Measurements from ENCODE around the gene ABCC6.

DNA sequence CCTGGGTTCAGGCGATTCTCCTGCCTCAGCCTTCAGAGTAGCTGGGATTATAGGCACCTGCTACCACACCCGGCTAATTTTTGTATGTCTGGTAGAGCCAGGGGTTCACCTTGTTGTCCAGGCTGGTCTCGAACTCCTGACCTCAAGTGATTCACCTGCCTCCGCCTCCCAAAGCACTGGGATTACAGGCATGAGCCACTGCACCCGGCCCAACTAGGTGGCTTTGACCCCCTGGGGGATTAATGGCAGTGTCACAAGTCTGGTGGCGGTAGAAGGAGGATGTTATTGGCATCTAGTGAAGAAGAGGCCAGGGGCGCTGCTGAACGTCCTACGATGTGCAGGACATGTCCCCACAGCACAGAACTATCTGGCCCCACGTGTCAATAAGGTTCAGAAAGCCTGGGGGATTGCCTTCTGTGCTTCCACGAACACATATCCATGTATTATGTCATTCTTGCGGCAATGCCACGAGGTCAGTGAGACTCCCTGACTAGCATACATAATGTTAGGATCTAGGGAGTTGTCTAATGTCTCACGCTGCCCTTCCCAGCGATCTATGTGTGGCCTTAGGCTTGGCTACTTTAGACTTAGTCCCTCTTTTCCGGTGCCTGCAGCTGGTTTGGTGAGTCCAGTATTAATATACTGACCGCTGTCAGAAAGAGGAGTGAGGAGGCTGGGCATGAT is 75.8 kb downstream of the ABCC6 start:
- TF ChIP-seq, protein P1, sequence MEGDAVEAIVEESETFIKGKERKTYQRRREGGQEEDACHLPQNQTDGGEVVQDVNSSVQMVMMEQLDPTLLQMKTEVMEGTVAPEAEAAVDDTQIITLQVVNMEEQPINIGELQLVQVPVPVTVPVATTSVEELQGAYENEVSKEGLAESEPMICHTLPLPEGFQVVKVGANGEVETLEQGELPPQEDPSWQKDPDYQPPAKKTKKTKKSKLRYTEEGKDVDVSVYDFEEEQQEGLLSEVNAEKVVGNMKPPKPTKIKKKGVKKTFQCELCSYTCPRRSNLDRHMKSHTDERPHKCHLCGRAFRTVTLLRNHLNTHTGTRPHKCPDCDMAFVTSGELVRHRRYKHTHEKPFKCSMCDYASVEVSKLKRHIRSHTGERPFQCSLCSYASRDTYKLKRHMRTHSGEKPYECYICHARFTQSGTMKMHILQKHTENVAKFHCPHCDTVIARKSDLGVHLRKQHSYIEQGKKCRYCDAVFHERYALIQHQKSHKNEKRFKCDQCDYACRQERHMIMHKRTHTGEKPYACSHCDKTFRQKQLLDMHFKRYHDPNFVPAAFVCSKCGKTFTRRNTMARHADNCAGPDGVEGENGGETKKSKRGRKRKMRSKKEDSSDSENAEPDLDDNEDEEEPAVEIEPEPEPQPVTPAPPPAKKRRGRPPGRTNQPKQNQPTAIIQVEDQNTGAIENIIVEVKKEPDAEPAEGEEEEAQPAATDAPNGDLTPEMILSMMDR (IDR thresholded peaks at IDR 0.05; ENCODE audit: insufficient read depth, low read length) = no peak
- TF ChIP-seq POLR2AphosphoS5 (IDR thresholded peaks at IDR 0.05; ENCODE audit: low read depth) (no peak), SPI1 (IDR thresholded peaks at IDR 0.05; ENCODE audit: borderline replicate concordance, low read depth) (no peak), REST (IDR thresholded peaks at IDR 0.05; ENCODE audit: insufficient replicate concordance, low read depth) (no peak), GABPA (IDR thresholded peaks at IDR 0.05; ENCODE audit: low read depth) (no peak)
